SK-N-SH (cell line): ENCODE results near the gene PGAP3.

Experiments
- CHD2 ChIP-seq: fragments of 150-350 bp; IDR thresholded peaks from 2 replicates; pipeline ENCODE4 v1.6.1; 2018; ENCODE audit warnings: low read length; ENCODE audit not compliant: partially characterized antibody
- FOSL2 ChIP-seq: IDR thresholded peaks from 2 replicates; pipeline ENCODE4 v1.4.0; 2012; ENCODE audit warnings: low read depth, mild to moderate bottlenecking, moderate library complexity, borderline replicate concordance
- RCOR1 ChIP-seq: fragments of 150-350 bp; IDR thresholded peaks from 2 replicates; pipeline ENCODE4 v1.6.1; 2017; ENCODE audit warnings: antibody characterized with exemption, low read length
- REST ChIP-seq: IDR thresholded peaks from 2 replicates; pipeline ENCODE4 v1.6.1; 2012; ENCODE audit warnings: mild to moderate bottlenecking, low read depth, low read length, moderate library complexity
- YY1 ChIP-seq: IDR thresholded peaks from 2 replicates; pipeline ENCODE4 v1.4.0; 2012; ENCODE audit warnings: low read depth, mild to moderate bottlenecking

GRCh38 chr17:39706921-39707337 lies 19.1 kb upstream of the PGAP3 start:
- TF ChIP-seq YY1 (no peak), RCOR1 (no peak), FOSL2 (no peak), REST (no peak), CHD2 (no peak)
